SK-N-SH treated with all-trans-retinoic acid at 6 μM for 48 hours (cell line): ENCODE results near the gene STX11.

Experiments used
- ATAC-seq: fragments of 200-7000 bp; cut with Tn5 transposase; 3 replicates; pipeline ENCODE4 v1.9.1; 2020; ENCODE audit warnings: mild to moderate bottlenecking, moderate library complexity
- ARNTL ChIP-seq: fragments of 450-650 bp; formaldehyde crosslinking; IDR thresholded peaks from 2 replicates; pipeline ENCODE4 v1.5.0; 2020; ENCODE audit warnings: low read depth, mild to moderate bottlenecking, moderate library complexity, borderline replicate concordance
- BACH2 ChIP-seq: fragments of 250-450 bp; sonication (Bioruptor Pico); IDR thresholded peaks from 2 replicates; pipeline ENCODE4 v1.9.0; 2021; ENCODE audit warnings: mild to moderate bottlenecking, borderline replicate concordance
- CREB5 ChIP-seq: fragments of 250-450 bp; sonication (Bioruptor Pico); IDR thresholded peaks from 2 replicates; pipeline ENCODE4 v1.5.1; 2020; ENCODE audit warnings: low read depth, mild to moderate bottlenecking, moderate library complexity
- CSRNP3 ChIP-seq: fragments of 250-450 bp; sonication (Bioruptor Pico); IDR thresholded peaks from 2 replicates; pipeline ENCODE4 v1.5.1; 2021; ENCODE audit warnings: mild to moderate bottlenecking, moderate library complexity
- GLIS3 ChIP-seq: fragments of 250-450 bp; sonication (Bioruptor Pico); IDR thresholded peaks from 2 replicates; pipeline ENCODE4 v1.5.0; 2020; ENCODE audit warnings: mild to moderate bottlenecking, moderate library complexity
- ISL1 ChIP-seq: fragments of 250-450 bp; sonication (Bioruptor Pico); IDR thresholded peaks from 2 replicates; pipeline ENCODE4 v2.1.2; 2022; ENCODE audit warnings: mild to moderate bottlenecking, moderate library complexity
- OSR1 ChIP-seq: fragments of 250-450 bp; sonication (Bioruptor Pico); IDR thresholded peaks from 2 replicates; pipeline ENCODE4 v1.8.0; 2022; ENCODE audit warnings: moderate library complexity, mild to moderate bottlenecking, inconsistent platforms
- PATZ1 ChIP-seq: fragments of 250-450 bp; sonication (Bioruptor Pico); IDR thresholded peaks from 2 replicates; pipeline ENCODE4 v1.8.0; 2020; ENCODE audit warnings: mild to moderate bottlenecking, moderate library complexity, borderline replicate concordance
- POU6F1 ChIP-seq: fragments of 250-450 bp; sonication (Bioruptor Pico); IDR thresholded peaks from 2 replicates; pipeline ENCODE4 v1.8.0; 2021; ENCODE audit warnings: low read depth, mild to moderate bottlenecking, moderate library complexity, borderline replicate concordance
- PPARA ChIP-seq: fragments of 250-450 bp; sonication (Bioruptor Pico); IDR thresholded peaks from 2 replicates; pipeline ENCODE4 v1.5.0; 2020; ENCODE audit warnings: mild to moderate bottlenecking, borderline replicate concordance
- SNAI2 ChIP-seq: fragments of 250-450 bp; sonication (Bioruptor Pico); IDR thresholded peaks from 2 replicates; pipeline ENCODE4 v1.5.0; 2020; ENCODE audit warnings: mild to moderate bottlenecking, moderate library complexity
- TCF4 ChIP-seq: fragments of 250-450 bp; sonication (Bioruptor Pico); IDR thresholded peaks from 2 replicates; pipeline ENCODE4 v1.8.0; 2021; ENCODE audit warnings: mild to moderate bottlenecking, moderate library complexity, borderline replicate concordance
- TOX ChIP-seq: fragments of 250-450 bp; sonication (Bioruptor Pico); IDR thresholded peaks from 2 replicates; pipeline ENCODE4 v1.8.0; 2021; ENCODE audit warnings: mild to moderate bottlenecking, moderate library complexity, borderline replicate concordance
- TSHZ2 ChIP-seq: fragments of 250-450 bp; sonication (Bioruptor Pico); IDR thresholded peaks from 2 replicates; pipeline ENCODE4 v1.5.0; 2020; ENCODE audit warnings: mild to moderate bottlenecking, moderate library complexity
- ZC3H10 ChIP-seq: fragments of 250-450 bp; sonication (Bioruptor Pico); IDR thresholded peaks from 2 replicates; pipeline ENCODE4 v1.5.1; 2021; ENCODE audit warnings: mild to moderate bottlenecking, moderate library complexity
- ZFP30 ChIP-seq: fragments of 450-650 bp; formaldehyde crosslinking; IDR thresholded peaks from 2 replicates; pipeline ENCODE4 v1.5.0; 2022; ENCODE audit warnings: mild to moderate bottlenecking, moderate library complexity
- ZNF565 ChIP-seq: fragments of 450-650 bp; formaldehyde crosslinking; conservative IDR thresholded peaks from 2 replicates; pipeline ENCODE4 v1.5.0; 2020; ENCODE audit warnings: low read depth, mild to moderate bottlenecking, moderate library complexity
- ZNF70 ChIP-seq: fragments of 450-650 bp; formaldehyde crosslinking; IDR thresholded peaks from 2 replicates; pipeline ENCODE4 v1.5.0; 2020; ENCODE audit warnings: mild to moderate bottlenecking, moderate library complexity
- ZNF8 ChIP-seq: fragments of 450-650 bp; formaldehyde crosslinking; IDR thresholded peaks from 2 replicates; pipeline ENCODE4 v1.5.0; 2020; ENCODE audit warnings: mild to moderate bottlenecking, moderate library complexity

The STX11 gene

GRCh38 chr6:144186817-144187625 lies 36.7 kb downstream of the STX11 start:
- ATAC-seq = no peak
- no peak for TF ChIP-seq ISL1 (CRISPR knock-in tag)

- TF ChIP-seq ZNF565 (CRISPR knock-in tag) = no peak
- TF ChIP-seq GLIS3 (CRISPR knock-in tag) = no peak
- TF ChIP-seq PATZ1 (CRISPR knock-in tag) = no peak
- TF ChIP-seq BACH2 (CRISPR knock-in tag) = no peak
- no peak for TF ChIP-seq ZNF8
- no peak for TF ChIP-seq ZC3H10 (CRISPR knock-in tag)
- no peak for TF ChIP-seq TSHZ2 (CRISPR knock-in tag)
- TF ChIP-seq ZNF70 = no peak
- TF ChIP-seq SNAI2 (CRISPR knock-in tag) = no peak
- ATAC-seq = no peak
These were observed 39.0 kb downstream of the STX11 start for GRCh38 chr6:144189351-144189750.

- no peak for ATAC-seq
- TF ChIP-seq POU6F1 (CRISPR knock-in tag) (no peak), CREB5 (CRISPR knock-in tag) (no peak), TOX (CRISPR knock-in tag) (no peak), ZC3H10 (CRISPR knock-in tag) (no peak), ZNF70 (no peak), PPARA (CRISPR knock-in tag) (no peak), GLIS3 (CRISPR knock-in tag) (no peak), OSR1 (CRISPR knock-in tag) (no peak), CSRNP3 (CRISPR knock-in tag) (no peak)
- TF ChIP-seq, all 23 proteins: peak for 0
These were observed 39.8 kb downstream of the STX11 start for GRCh38 chr6:144190080-144190479.

- no peak for ATAC-seq
- TF ChIP-seq BACH2 (CRISPR knock-in tag) (no peak), ARNTL (CRISPR knock-in tag) (no peak), ZNF70 (no peak), TCF4 (CRISPR knock-in tag) (no peak), TSHZ2 (CRISPR knock-in tag) (no peak), CSRNP3 (CRISPR knock-in tag) (no peak), CREB5 (CRISPR knock-in tag) (no peak), ZFP30 (CRISPR knock-in tag) (no peak), OSR1 (CRISPR knock-in tag) (no peak)
- TF ChIP-seq, all 23 proteins: peak for 0
These were observed 40.3 kb downstream of the STX11 start for GRCh38 chr6:144190593-144190992.
